Stimulated activated CD4-positive, alpha-beta T cell treated with anti-CD3 and anti-CD28 coated beads, Interleukin-15, amount 100 ng/mL, for 24 hours (primary cell): ENCODE measurements around the gene ISCA1.
A peak's percentile ranks its signal among the peaks of the same experiment; 100 is the strongest.
"Not testable (repeated sequence)": the region's sequence is repeated elsewhere in the genome, so short reads cannot be mapped to it uniquely, and the experiment has no call there.

Source experiments
- DNase-seq: peaks from one replicate; pipeline ENCODE4 v3.0.0-alpha.2; 2020

The ISCA1 gene

GRCh38 chr9:86282077-86282978 is at the start of gene ISCA1:
TSS of gene ISCA1 (minus strand) at chr9:86282538. CDS start at chr9:86282458, 80 bp downstream.
- DNase-seq: peak; percentile 99

GRCh38 chr9:86330186-86330585 is 47.8 kb upstream of the ISCA1 start:
- no peak for DNase-seq

- no peak for DNase-seq
Measured at GRCh38 chr9:86329649-86330048, 47.3 kb upstream of the ISCA1 start.

- no peak for DNase-seq
Measured at GRCh38 chr9:86328156-86328555, 45.8 kb upstream of the ISCA1 start.

- no peak for DNase-seq
Measured at GRCh38 chr9:86326536-86326935, 44.2 kb upstream of the ISCA1 start.

- DNase-seq: no peak
Measured at GRCh38 chr9:86324901-86325300, 42.6 kb upstream of the ISCA1 start.

GRCh38 chr9:86324308-86324707 is 42.0 kb upstream of the ISCA1 start:
- no peak for DNase-seq

GRCh38 chr9:86322973-86323644 is 40.8 kb upstream of the ISCA1 start:
- DNase-seq: no peak

GRCh38 chr9:86321373-86321772 is 39.0 kb upstream of the ISCA1 start:
- DNase-seq: no peak

- DNase-seq: no peak
Measured at GRCh38 chr9:86318187-86318586, 35.8 kb upstream of the ISCA1 start.

- no peak for DNase-seq
Measured at GRCh38 chr9:86315078-86315477, 32.7 kb upstream of the ISCA1 start.

- DNase-seq: not testable (repeated sequence)
Measured at GRCh38 chr9:86312959-86313358, 30.6 kb upstream of the ISCA1 start.

GRCh38 chr9:86308687-86309086 is 26.3 kb upstream of the ISCA1 start:
- DNase-seq: no peak

GRCh38 chr9:86304236-86304730 is 21.9 kb upstream of the ISCA1 start:
- DNase-seq: no peak

- peak; percentile 53 for DNase-seq
Measured at GRCh38 chr9:86303316-86303975, 21.1 kb upstream of the ISCA1 start.

GRCh38 chr9:86301686-86302085 is 19.3 kb upstream of the ISCA1 start:
- DNase-seq: no peak

- DNase-seq: no peak
Measured at GRCh38 chr9:86300701-86301100, 18.4 kb upstream of the ISCA1 start.

- no peak for DNase-seq
Measured at GRCh38 chr9:86298873-86299272, 16.5 kb upstream of the ISCA1 start.

GRCh38 chr9:86290341-86290740 is 8.0 kb upstream of the ISCA1 start:
- DNase-seq: not testable (repeated sequence)

GRCh38 chr9:86288499-86289198 is 6.3 kb upstream of the ISCA1 start:
- no peak for DNase-seq

- DNase-seq: peak; percentile 28
Measured at GRCh38 chr9:86287013-86287412, 4.7 kb upstream of the ISCA1 start.

- DNase-seq: no peak
Measured at GRCh38 chr9:86286278-86286677, 3.9 kb upstream of the ISCA1 start.

GRCh38 chr9:86285261-86285660 is 2.9 kb upstream of the ISCA1 start:
- DNase-seq: no peak
